Measurements from ENCODE around the gene ZNF578.
"Not testable (repeated sequence)": the region's sequence is repeated elsewhere in the genome, so short reads cannot be mapped to it uniquely, and the experiment has no call there.

Gene ZNF578

GRCh38 chr19:52516191-52516590 lies 62.8 kb downstream of the ZNF578 start:
- DNase-seq (ENCODE audit: low spot score) = no peak

GRCh38 chr19:52518646-52519045 lies 65.3 kb downstream of the ZNF578 start:
- DNase-seq (ENCODE audit: low spot score) = no peak

- DNase-seq (ENCODE audit: low spot score) = not testable (repeated sequence)
Observed at GRCh38 chr19:52519175-52519574, 65.8 kb downstream of the ZNF578 start.

GRCh38 chr19:52520013-52520412 lies 66.7 kb downstream of the ZNF578 start:
- no peak for DNase-seq (ENCODE audit: low spot score)

GRCh38 chr19:52522551-52522950 lies 69.2 kb downstream of the ZNF578 start:
- DNase-seq (ENCODE audit: low spot score) = no peak

- DNase-seq (ENCODE audit: low spot score) = no peak
Observed at GRCh38 chr19:52524086-52524485, 70.7 kb downstream of the ZNF578 start.

GRCh38 chr19:52527134-52527955 lies 74.0 kb downstream of the ZNF578 start, which contains the start of gene ZNF808:
Gene ZNF808 (plus strand): TSS chr19:52527668. CDS start chr19:52543285, 15,617 bp downstream.
- peak; percentile 95 for DNase-seq (ENCODE audit: low spot score)

GRCh38 chr19:52527956-52528351 lies 74.6 kb downstream of the ZNF578 start:
- DNase-seq (ENCODE audit: low spot score) = peak; percentile 10

GRCh38 chr19:52532480-52532879 lies 79.1 kb downstream of the ZNF578 start:
- DNase-seq (ENCODE audit: low spot score) = no peak

- peak; percentile 61 for DNase-seq (ENCODE audit: low spot score)
Observed at GRCh38 chr19:52533901-52534300, 80.5 kb downstream of the ZNF578 start.

- DNase-seq (ENCODE audit: low spot score) = not testable (repeated sequence)
Observed at GRCh38 chr19:52535385-52535770, 82.0 kb downstream of the ZNF578 start.

- peak; percentile 70 for DNase-seq (ENCODE audit: low spot score)
Observed at GRCh38 chr19:52535771-52536447, 82.6 kb downstream of the ZNF578 start.

- no peak for DNase-seq (ENCODE audit: low spot score)
Observed at GRCh38 chr19:52536448-52536800, 83.1 kb downstream of the ZNF578 start.

GRCh38 chr19:52538815-52539214 lies 85.5 kb downstream of the ZNF578 start:
- DNase-seq (ENCODE audit: low spot score) = not testable (repeated sequence)

GRCh38 chr19:52541176-52541575 lies 87.8 kb downstream of the ZNF578 start:
- DNase-seq (ENCODE audit: low spot score) = peak; percentile 56

GRCh38 chr19:52541608-52542007 lies 88.3 kb downstream of the ZNF578 start:
- no peak for DNase-seq (ENCODE audit: low spot score)

- DNase-seq (ENCODE audit: low spot score) = not testable (repeated sequence)
Observed at GRCh38 chr19:52542541-52542940, 89.2 kb downstream of the ZNF578 start.

GRCh38 chr19:52542984-52543664 lies 89.8 kb downstream of the ZNF578 start:
- peak; percentile 9 for DNase-seq (ENCODE audit: low spot score)

GRCh38 chr19:52554216-52554971 lies 101.0 kb downstream of the ZNF578 start:
- no peak for DNase-seq (ENCODE audit: low spot score)

GRCh38 chr19:52557231-52557995 lies 104.1 kb downstream of the ZNF578 start:
- no peak for DNase-seq (ENCODE audit: low spot score)

GRCh38 chr19:52558732-52559445 lies 105.5 kb downstream of the ZNF578 start:
- DNase-seq (ENCODE audit: low spot score) = not testable (repeated sequence)
